ENCODE measurements around the gene SECISBP2.

Gene SECISBP2

GRCh38 chr9:89402695-89403427, 84.6 kb downstream of the SECISBP2 start:
- no peak for DNase-seq (ENCODE audit: low read depth in 1 of 2, low spot score in 1 of 2)
- no peak for TF ChIP-seq JUND (IDR thresholded peaks at IDR 0.05; ENCODE audit: low read depth)
- in situ Hi-C loops (cut with HindIII; ENCODE audit: low pct_unique_long_range_greater_than_20kb, low sequenced_read_pairs), result no loop called here

DNA sequence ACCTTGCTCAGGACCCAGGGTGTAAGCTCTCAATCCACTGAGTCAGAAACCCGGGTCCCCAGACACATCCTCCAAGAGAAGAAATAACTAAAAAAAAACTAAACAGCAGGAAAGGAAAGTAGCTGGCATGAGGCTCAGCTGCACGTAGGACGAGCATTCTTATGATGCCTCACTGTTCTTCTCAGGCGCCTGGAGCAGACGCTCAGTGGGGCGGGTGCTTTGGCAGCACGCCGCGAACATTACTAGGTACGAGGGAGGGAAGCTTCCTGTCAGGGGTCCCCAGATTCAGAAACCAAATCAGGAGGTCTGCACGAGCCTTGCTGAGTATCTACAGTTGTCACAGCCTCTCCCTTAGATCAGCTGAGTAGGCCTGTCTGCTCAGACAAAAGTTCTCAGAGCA, 85.8 kb downstream of the SECISBP2 start:
- DNase-seq (ENCODE audit: low read depth in 1 of 2, low spot score in 1 of 2), result no peak
- in situ Hi-C loops (cut with HindIII; ENCODE audit: low pct_unique_long_range_greater_than_20kb, low sequenced_read_pairs), result no loop called here
- TF ChIP-seq JUND (IDR thresholded peaks at IDR 0.05; ENCODE audit: low read depth), result no peak

DNA sequence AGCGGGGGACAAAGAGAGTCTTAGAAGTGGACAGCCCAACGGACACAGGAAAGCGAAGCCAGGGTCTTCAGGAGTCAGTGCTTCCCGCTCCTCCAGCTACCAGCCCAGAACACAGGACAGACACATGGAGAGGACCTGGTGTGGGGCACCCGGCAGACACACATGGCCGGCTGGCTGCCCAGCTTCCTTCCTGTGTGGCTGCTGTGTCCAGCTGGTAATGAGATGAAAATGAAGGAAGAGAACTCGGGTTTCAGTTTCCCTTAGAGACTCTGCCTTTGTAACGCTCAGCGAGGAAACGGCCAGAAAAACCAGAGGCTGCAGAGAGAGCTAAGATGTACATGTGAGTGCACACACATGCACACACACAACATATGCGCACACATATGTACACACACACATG, 87.5 kb downstream of the SECISBP2 start:
- in situ Hi-C loops (cut with HindIII; ENCODE audit: low pct_unique_long_range_greater_than_20kb, low sequenced_read_pairs), result no loop called here
- TF ChIP-seq JUND (IDR thresholded peaks at IDR 0.05; ENCODE audit: low read depth), result no peak
- no peak for DNase-seq (ENCODE audit: low read depth in 1 of 2, low spot score in 1 of 2)

- no peak for DNase-seq (ENCODE audit: low read depth in 1 of 2, low spot score in 1 of 2)
- no peak for TF ChIP-seq JUND (IDR thresholded peaks at IDR 0.05; ENCODE audit: low read depth)
- in situ Hi-C loops (cut with HindIII; ENCODE audit: low pct_unique_long_range_greater_than_20kb, low sequenced_read_pairs), result no loop called here
Measured at GRCh38 chr9:89407070-89407469, 88.8 kb downstream of the SECISBP2 start.

GRCh38 chr9:89408628-89409101, 90.4 kb downstream of the SECISBP2 start:
- no peak for DNase-seq (ENCODE audit: low read depth in 1 of 2, low spot score in 1 of 2)
- no peak for TF ChIP-seq JUND (IDR thresholded peaks at IDR 0.05; ENCODE audit: low read depth)
- in situ Hi-C loops (cut with HindIII; ENCODE audit: low pct_unique_long_range_greater_than_20kb, low sequenced_read_pairs), result no loop called here

Measured in T47D (cell line).